ENCODE results near the gene PLA2G3. TPM values are rescaled to one million over a fixed set of nuclear protein-coding genes. Genes with fewer than 3 reads are reported as not detected.
"Not testable (repeated sequence)": the region's sequence is repeated elsewhere in the genome, so short reads cannot be mapped to it uniquely, and the experiment has no call there.

Gene PLA2G3, protein sequence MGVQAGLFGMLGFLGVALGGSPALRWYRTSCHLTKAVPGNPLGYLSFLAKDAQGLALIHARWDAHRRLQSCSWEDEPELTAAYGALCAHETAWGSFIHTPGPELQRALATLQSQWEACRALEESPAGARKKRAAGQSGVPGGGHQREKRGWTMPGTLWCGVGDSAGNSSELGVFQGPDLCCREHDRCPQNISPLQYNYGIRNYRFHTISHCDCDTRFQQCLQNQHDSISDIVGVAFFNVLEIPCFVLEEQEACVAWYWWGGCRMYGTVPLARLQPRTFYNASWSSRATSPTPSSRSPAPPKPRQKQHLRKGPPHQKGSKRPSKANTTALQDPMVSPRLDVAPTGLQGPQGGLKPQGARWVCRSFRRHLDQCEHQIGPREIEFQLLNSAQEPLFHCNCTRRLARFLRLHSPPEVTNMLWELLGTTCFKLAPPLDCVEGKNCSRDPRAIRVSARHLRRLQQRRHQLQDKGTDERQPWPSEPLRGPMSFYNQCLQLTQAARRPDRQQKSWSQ
- total RNA-seq, result not detected

- POLR2A ChIA-PET, result no interaction called here
- H3K36me3 Mint-ChIP-seq (ENCODE audit: low read depth), result no peaks in the 10 kb centered on the region
- CTCF ChIA-PET, result no interaction called here
- H3K4me1 Mint-ChIP-seq (ENCODE audit: low read depth), result peaks cover 9% of the 10 kb centered on the region
- DNase-seq, result no peak
- H3K27ac Mint-ChIP-seq, result no peak within 1 kb of the TSS
- H3K9me3 Mint-ChIP-seq (ENCODE audit: insufficient read depth), result no peaks in the 10 kb centered on the region
- no peak within 1 kb of the TSS for H3K4me3 Mint-ChIP-seq
- no peaks in the 10 kb centered on the region for H3K27me3 Mint-ChIP-seq (ENCODE audit: low read depth)
- peak; percentile 21 for ATAC-seq
These were observed at the start of gene PLA2G3 for GRCh38 chr22:31139866-31140716. TSS of gene PLA2G3 (minus strand) at chr22:31140508. CDS start at chr22:31140354, 154 bp downstream.

DNA sequence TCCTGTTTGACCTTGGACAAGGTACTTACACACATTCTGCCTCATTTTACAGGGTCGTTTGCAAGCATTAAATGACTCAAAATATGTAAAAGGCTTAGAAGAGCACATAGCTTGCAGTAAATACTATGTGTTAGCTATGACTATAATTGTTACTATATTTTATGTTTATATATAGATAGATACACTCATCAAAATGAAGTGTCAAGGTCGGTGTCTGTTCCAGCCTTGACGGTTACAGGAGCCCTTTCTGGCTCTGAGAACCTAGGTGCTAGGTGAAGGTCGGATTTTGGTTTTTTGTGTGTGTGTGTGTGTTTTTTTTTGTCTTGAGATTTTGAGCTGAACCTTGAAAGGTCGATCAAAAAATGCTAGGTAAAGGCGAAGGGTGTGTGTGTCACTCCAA is 47.3 kb upstream of the PLA2G3 start:
- no peak overlapping the region for H3K4me3 Mint-ChIP-seq
- H3K4me1 Mint-ChIP-seq (ENCODE audit: low read depth), result no peaks in the 10 kb centered on the region
- peaks cover 19% of the 10 kb centered on the region for H3K36me3 Mint-ChIP-seq (ENCODE audit: low read depth)
- ATAC-seq (no peak), DNase-seq (no peak)
- ChIA-PET POLR2A (interaction anchor here (1.5 kb wide), 2 partner anchors 9 to 60 kb away, joined by 4 read pairs; no protein-coding TSS in a partner anchor), CTCF (interaction anchor here (0.9 to 2.3 kb wide), 3 partner anchors 24 to 126 kb away, joined by 3 to 6 read pairs (median 3); partner anchors contain the start of gene LIMK2)
- H3K27ac Mint-ChIP-seq, result no peak overlapping the region
- H3K27me3 Mint-ChIP-seq (ENCODE audit: low read depth), result no peaks in the 10 kb centered on the region
- H3K9me3 Mint-ChIP-seq (ENCODE audit: insufficient read depth), result no peaks in the 10 kb centered on the region

GRCh38 chr22:31185056-31185455 is 44.7 kb upstream of the PLA2G3 start:
- Mint-ChIP-seq H3K4me3 (no peak overlapping the region), H3K36me3 (ENCODE audit: low read depth) (peaks cover 22% of the 10 kb centered on the region), H3K9me3 (ENCODE audit: insufficient read depth) (peaks cover 3% of the 10 kb centered on the region), H3K27me3 (ENCODE audit: low read depth) (no peaks in the 10 kb centered on the region), H3K4me1 (ENCODE audit: low read depth) (no peaks in the 10 kb centered on the region), H3K27ac (no peak overlapping the region)
- CTCF ChIA-PET, result no interaction called here
- no peak for ATAC-seq
- POLR2A ChIA-PET, result no interaction called here
- DNase-seq, result no peak

DNA sequence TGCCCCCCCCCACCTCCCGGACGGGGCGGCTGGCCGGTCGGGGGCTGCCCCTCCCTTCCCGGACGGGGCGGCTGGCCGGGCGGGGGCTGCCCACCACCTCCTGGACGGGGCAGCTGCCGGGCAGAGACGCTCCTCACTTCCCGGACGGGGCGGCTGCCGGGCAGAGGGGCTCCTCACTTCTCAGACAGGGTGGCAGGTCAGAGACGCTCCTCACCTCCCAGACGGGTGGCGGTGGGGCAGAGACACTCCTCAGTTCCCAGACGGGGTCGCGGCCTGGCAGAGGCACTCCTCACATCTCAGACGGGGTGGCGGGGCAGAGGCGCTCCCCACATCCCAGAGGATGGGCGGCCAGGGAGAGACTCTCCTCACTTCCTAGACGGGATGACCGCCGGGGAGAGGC is 43.7 kb upstream of the PLA2G3 start:
- H3K4me1 Mint-ChIP-seq (ENCODE audit: low read depth), result no peaks in the 10 kb centered on the region
- peaks cover 3% of the 10 kb centered on the region for H3K9me3 Mint-ChIP-seq (ENCODE audit: insufficient read depth)
- H3K27me3 Mint-ChIP-seq (ENCODE audit: low read depth), result no peaks in the 10 kb centered on the region
- H3K27ac Mint-ChIP-seq, result no peak overlapping the region
- no peak overlapping the region for H3K4me3 Mint-ChIP-seq
- peaks cover 22% of the 10 kb centered on the region for H3K36me3 Mint-ChIP-seq (ENCODE audit: low read depth)
- ChIA-PET CTCF (no interaction called here), POLR2A (no interaction called here)
- DNase-seq (no peak), ATAC-seq (no peak)

DNA sequence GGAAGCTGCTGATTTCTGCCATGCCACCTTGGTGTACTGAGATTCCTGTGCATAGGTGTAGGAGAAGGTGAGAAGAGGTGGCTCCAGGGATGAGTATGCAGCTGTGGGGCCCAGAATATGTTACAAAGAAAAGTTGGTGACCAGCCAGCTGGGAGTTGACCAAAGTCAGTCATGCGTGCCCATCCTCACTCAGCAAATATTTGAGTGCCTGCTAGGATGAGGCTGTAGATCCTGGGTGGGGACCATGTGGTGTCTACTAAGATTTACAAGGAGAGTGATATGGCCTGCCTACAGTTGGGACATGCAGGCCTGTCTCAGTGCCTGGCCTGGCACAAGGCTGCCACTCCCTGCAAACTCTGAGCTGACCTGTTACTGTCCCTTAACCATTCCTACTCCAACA is 39.0 kb upstream of the PLA2G3 start:
- no peak for ATAC-seq
- Mint-ChIP-seq H3K27me3 (ENCODE audit: low read depth) (no peaks in the 10 kb centered on the region), H3K27ac (no peak overlapping the region), H3K4me1 (ENCODE audit: low read depth) (no peaks in the 10 kb centered on the region), H3K36me3 (ENCODE audit: low read depth) (peaks cover 14% of the 10 kb centered on the region), H3K4me3 (no peak overlapping the region), H3K9me3 (ENCODE audit: insufficient read depth) (peaks cover 3% of the 10 kb centered on the region)
- ChIA-PET CTCF (no interaction called here), POLR2A (no interaction called here)
- no peak for DNase-seq

GRCh38 chr22:31178859-31179258 is 38.6 kb upstream of the PLA2G3 start:
- H3K27me3 Mint-ChIP-seq (ENCODE audit: low read depth), result no peaks in the 10 kb centered on the region
- no peak for ATAC-seq
- H3K4me3 Mint-ChIP-seq, result no peak overlapping the region
- H3K4me1 Mint-ChIP-seq (ENCODE audit: low read depth), result peaks cover 2% of the 10 kb centered on the region
- DNase-seq, result no peak
- no peak overlapping the region for H3K27ac Mint-ChIP-seq
- peaks cover 3% of the 10 kb centered on the region for H3K9me3 Mint-ChIP-seq (ENCODE audit: insufficient read depth)
- POLR2A ChIA-PET, result interaction anchor here (0.7 to 0.9 kb wide), 2 partner anchors 8 to 9 kb away, joined by 3 to 4 read pairs; no protein-coding TSS in a partner anchor
- CTCF ChIA-PET, result no interaction called here
- peaks cover 16% of the 10 kb centered on the region for H3K36me3 Mint-ChIP-seq (ENCODE audit: low read depth)

GRCh38 chr22:31177420-31178162 is 37.3 kb upstream of the PLA2G3 start:
- peaks cover 16% of the 10 kb centered on the region for H3K36me3 Mint-ChIP-seq (ENCODE audit: low read depth)
- POLR2A ChIA-PET, result interaction anchor here (0.7 to 0.9 kb wide), 2 partner anchors 9 to 11 kb away, joined by 3 to 4 read pairs; no protein-coding TSS in a partner anchor
- no peak overlapping the region for H3K4me3 Mint-ChIP-seq
- DNase-seq, result no peak
- ATAC-seq, result no peak
- H3K27me3 Mint-ChIP-seq (ENCODE audit: low read depth), result no peaks in the 10 kb centered on the region
- CTCF ChIA-PET, result no interaction called here
- peaks cover 3% of the 10 kb centered on the region for H3K9me3 Mint-ChIP-seq (ENCODE audit: insufficient read depth)
- H3K27ac Mint-ChIP-seq, result no peak overlapping the region
- peaks cover 9% of the 10 kb centered on the region for H3K4me1 Mint-ChIP-seq (ENCODE audit: low read depth)

DNA sequence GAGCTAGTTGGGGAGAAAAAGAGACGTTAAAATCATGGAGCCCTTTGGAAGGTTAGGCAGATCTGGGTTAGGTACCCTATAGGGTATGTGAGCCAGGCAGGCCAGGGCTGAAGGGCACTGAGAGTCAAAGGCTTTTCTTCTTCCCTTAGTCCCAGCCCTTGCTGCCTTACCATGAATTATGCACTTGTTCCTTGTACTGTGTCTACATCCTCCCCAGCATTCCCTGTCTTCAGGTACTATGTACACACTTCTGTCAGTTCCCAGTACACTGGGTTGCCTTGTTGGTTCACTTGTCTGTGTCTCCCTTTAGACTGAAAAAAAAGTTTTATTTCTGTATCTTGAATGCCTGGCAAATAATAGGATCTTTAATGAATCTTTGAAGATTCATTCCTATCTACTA is 36.6 kb upstream of the PLA2G3 start:
- H3K27ac Mint-ChIP-seq, result no peak overlapping the region
- ChIA-PET CTCF (no interaction called here), POLR2A (no interaction called here)
- ATAC-seq (no peak), DNase-seq (no peak)
- no peak overlapping the region for H3K4me3 Mint-ChIP-seq
- H3K9me3 Mint-ChIP-seq (ENCODE audit: insufficient read depth), result peaks cover 3% of the 10 kb centered on the region
- H3K4me1 Mint-ChIP-seq (ENCODE audit: low read depth), result peaks cover 9% of the 10 kb centered on the region
- peaks cover 14% of the 10 kb centered on the region for H3K36me3 Mint-ChIP-seq (ENCODE audit: low read depth)
- H3K27me3 Mint-ChIP-seq (ENCODE audit: low read depth), result no peaks in the 10 kb centered on the region

GRCh38 chr22:31173386-31174145 is 33.3 kb upstream of the PLA2G3 start:
- no peak overlapping the region for H3K4me3 Mint-ChIP-seq
- no peaks in the 10 kb centered on the region for H3K9me3 Mint-ChIP-seq (ENCODE audit: insufficient read depth)
- DNase-seq (no peak), ATAC-seq (no peak)
- POLR2A ChIA-PET, result no interaction called here
- CTCF ChIA-PET, result interaction anchor here (1.4 kb wide), 1 partner anchor 99 kb away, joined by 5 read pairs; no protein-coding TSS in a partner anchor
- no peaks in the 10 kb centered on the region for H3K27me3 Mint-ChIP-seq (ENCODE audit: low read depth)
- peak overlapping the region; percentile 6 for H3K27ac Mint-ChIP-seq
- peaks cover 14% of the 10 kb centered on the region for H3K36me3 Mint-ChIP-seq (ENCODE audit: low read depth)
- peaks cover 9% of the 10 kb centered on the region for H3K4me1 Mint-ChIP-seq (ENCODE audit: low read depth)

GRCh38 chr22:31171734-31172133 is 31.4 kb upstream of the PLA2G3 start:
- H3K4me1 Mint-ChIP-seq (ENCODE audit: low read depth); H3K27ac Mint-ChIP-seq; H3K4me3 Mint-ChIP-seq; H3K27me3 Mint-ChIP-seq (ENCODE audit: low read depth); ATAC-seq; DNase-seq; H3K9me3 Mint-ChIP-seq (ENCODE audit: insufficient read depth); POLR2A ChIA-PET; CTCF ChIA-PET: not testable (repeated sequence)
- H3K36me3 Mint-ChIP-seq (ENCODE audit: low read depth), result peaks cover 12% of the 10 kb centered on the region

GRCh38 chr22:31170971-31171370 is 30.7 kb upstream of the PLA2G3 start:
- DNase-seq (no peak), ATAC-seq (no peak)
- Mint-ChIP-seq H3K4me3 (no peak overlapping the region), H3K27me3 (ENCODE audit: low read depth) (no peaks in the 10 kb centered on the region), H3K36me3 (ENCODE audit: low read depth) (peaks cover 14% of the 10 kb centered on the region), H3K27ac (no peak overlapping the region), H3K9me3 (ENCODE audit: insufficient read depth) (no peaks in the 10 kb centered on the region), H3K4me1 (ENCODE audit: low read depth) (peaks cover 9% of the 10 kb centered on the region)
- ChIA-PET POLR2A (no interaction called here), CTCF (interaction anchor here (1.4 kb wide), 1 partner anchor 102 kb away, joined by 3 read pairs; no protein-coding TSS in a partner anchor)

Data from activated CD8-positive, alpha-beta T cell treated with anti-CD3 and anti-CD28 coated beads, Interleukin-2, amount 10 ng/mL, durations not matched to agents 7 days and 5 days (primary cell).